GM21423 (cell line): ENCODE measurements around the gene ZNF70.

Experiments
- ATAC-seq: cut with Tn5 transposase; IDR thresholded peaks from one replicate; pipeline ENCODE4 v1.9.1; 2021; ENCODE audit warnings: mild to moderate bottlenecking, moderate library complexity; ENCODE audit not compliant: unreplicated experiment

ZNF70 gene

DNA sequence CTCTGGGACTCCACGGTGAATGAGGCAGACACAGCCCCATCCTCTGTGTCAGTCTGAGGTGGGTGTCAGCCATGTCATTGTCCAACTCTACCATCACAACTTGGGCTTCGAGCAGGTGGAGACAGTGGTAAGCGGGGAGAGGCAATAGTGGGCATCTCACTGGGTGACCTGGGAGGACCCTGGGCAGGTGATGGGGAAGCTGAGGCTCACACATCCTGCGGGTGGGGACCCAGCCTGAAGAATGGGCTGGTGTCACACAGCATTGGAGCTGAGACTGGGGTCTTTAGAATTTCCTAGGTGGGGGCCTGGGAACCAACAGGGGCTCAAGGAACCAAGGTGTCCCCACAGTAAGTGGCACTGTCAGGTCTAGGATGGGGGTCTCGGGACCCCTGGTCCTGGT is 28.8 kb upstream of the ZNF70 start:
- ATAC-seq: no peak

GRCh38 chr22:23779083-23779482 is 28.2 kb upstream of the ZNF70 start:
- ATAC-seq: no peak

GRCh38 chr22:23778577-23778900 is 27.6 kb upstream of the ZNF70 start:
- no peak for ATAC-seq

- ATAC-seq: no peak
These were observed 27.1 kb upstream of the ZNF70 start for GRCh38 chr22:23777776-23778576.

DNA sequence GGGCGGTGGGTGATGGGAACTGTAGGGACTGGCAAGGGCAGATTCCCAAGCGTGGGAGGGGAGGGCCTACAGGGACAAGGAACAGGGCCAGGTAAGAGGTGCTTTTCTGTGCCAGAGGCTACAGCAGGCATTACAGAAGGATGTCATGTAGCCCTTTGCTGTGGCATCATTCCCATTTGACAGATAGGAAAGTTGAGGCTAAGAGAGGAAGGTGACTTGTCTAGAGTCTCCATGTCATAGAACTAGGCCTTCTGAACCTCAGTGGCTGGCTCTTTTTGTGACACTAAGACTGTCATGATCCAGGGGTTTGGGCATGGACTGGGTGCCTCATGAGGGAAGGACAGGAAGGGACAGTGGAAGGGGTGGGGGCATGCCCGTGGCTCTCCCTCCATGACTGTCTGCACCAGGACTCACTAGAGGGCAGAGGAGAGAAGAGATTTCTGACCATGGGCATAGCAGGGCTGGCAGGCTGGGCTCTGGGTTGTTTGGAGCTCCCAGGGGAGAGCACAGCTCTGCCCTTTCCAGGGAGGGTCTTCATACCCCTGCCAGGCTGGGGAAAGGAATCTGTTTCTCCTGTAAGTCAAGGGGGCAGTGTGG is 25.0 kb upstream of the ZNF70 start:
- ATAC-seq: no peak

DNA sequence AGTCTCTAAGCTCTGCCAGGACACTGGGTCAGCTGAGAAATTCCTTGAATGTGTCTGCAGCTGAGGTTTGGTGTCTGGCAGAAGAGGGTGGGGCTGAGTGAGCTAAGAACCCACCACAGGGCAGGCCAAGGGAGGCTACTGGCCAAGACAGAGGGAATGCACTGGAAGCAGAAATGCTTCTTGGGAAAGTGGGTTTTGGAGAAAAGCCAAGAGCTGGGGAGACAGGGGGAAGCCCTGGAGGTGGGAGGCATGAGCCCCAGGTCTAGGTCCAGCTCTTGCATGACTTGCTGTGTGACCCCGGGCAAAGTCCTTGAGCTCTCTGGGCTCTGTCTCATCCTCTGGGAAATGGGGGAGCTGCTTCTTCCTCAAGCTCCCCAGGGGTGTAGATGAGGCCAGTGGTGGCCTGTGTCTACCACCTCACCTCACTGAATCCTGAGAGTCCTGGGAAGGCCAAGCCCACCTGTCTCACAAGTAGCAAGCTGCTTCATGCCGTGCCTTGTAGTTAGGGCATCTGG is 24.1 kb upstream of the ZNF70 start:
- ATAC-seq: no peak

DNA sequence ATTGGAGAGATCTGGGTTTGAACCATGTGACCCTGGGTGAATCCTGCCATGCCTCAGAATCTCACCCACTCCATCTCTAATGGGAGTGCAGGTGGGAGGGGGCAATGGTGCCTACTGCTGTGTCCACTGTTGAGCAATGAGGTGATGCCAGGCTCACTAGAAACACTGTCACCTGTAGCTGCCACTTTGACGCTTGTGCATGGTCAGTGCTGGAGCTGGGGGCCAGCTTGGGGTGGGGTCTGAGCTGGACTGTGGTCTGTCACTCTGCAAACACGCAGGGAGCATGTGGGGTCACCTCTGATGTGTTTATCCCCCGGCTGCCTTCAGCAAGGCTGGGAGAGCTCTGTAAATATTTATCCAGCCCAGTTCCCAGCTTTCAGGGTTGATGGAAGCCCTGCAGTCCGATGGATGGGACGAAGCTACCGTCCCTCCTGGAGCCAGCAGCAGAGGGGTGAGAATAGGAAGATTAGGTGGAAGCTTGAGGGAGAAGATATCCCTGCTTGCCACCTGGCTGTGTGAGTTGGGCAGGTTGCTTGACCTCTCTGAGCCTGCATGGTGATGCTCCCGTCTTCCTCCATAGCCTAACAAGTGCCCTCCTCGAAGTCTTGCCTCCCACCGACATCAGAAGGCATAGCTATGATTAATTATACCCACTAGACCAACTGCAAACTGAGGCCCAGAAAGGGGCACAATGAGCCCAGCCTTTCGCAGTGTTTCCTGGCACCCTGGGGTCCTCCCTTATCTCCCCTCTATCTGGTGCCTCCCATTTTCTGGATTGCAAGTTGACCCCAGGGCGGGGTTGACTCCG is 23.4 kb upstream of the ZNF70 start:
- ATAC-seq: no peak

- ATAC-seq: no peak
These were observed 22.7 kb upstream of the ZNF70 start for GRCh38 chr22:23773483-23774113.

DNA sequence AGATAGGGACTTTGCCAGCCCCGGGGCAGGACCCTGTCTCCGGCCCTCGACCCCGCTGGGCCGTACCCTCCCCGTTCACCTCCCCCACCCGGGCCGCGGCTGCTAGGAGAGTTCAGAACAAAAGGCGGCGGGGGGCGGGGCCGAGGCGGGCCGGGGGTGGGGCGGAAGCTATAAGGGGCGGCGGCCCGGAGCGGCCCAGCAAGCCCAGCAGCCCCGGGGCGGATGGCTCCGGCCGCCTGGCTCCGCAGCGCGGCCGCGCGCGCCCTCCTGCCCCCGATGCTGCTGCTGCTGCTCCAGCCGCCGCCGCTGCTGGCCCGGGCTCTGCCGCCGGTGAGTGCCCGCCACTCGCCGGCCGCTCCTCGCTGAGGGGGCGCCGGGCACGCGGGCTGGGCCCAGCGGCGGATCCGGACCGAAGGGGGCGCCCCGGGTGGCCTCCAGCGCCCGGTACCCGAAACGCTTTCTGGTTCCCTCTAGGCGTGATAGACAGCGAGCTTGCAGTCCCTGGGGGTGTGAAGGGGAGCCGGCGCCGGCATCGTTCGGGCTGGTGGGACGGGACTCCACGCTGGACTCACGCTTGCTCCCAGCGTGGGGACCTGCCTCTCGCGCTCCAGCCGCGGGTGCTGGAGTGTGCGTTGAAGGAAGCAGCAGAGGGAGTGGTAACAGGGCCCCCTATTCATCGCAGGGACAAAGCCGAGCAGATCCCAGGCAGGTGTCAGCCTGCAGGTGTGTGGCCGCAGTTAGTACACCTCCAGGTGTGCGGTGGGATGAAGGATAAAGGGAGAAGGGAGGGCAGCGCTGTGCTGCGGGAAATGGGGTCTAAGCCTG is 21.9 kb upstream of the ZNF70 start, which contains the start of gene MMP11:
Gene MMP11, plus strand, starts transcription at position 201 of the 825 bp plus-strand sequence. Its CDS starts 22 bp downstream, at position 223.
- ATAC-seq: no peak

DNA sequence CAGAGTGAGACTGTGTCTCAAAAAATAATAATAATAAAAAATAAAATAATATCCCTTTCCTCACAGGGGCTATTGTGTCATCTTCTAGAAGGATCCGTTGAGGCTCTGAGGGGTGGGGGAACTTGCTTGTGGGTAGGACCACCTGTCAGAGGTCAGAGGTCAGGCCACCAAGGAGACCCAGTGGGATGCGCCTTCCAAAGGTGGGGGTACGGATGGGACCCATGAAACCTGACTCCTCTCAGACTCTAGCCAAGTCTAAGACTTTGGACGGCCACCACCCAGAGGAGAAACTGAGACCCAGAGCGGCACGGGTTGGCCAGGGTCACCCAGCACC is 21.4 kb upstream of the ZNF70 start:
- ATAC-seq: no peak

- ATAC-seq: no peak
These were observed 18.5 kb upstream of the ZNF70 start for GRCh38 chr22:23769321-23769965.

- peak; percentile 39 for ATAC-seq
These were observed 17.0 kb upstream of the ZNF70 start, which contains the start of gene CHCHD10 for GRCh38 chr22:23767673-23768548. Gene CHCHD10, minus strand, starts transcription at chr22:23767972. Its CDS starts 98 bp downstream, at chr22:23767874.

- no peak for ATAC-seq
These were observed 16.4 kb upstream of the ZNF70 start for GRCh38 chr22:23767303-23767672.

DNA sequence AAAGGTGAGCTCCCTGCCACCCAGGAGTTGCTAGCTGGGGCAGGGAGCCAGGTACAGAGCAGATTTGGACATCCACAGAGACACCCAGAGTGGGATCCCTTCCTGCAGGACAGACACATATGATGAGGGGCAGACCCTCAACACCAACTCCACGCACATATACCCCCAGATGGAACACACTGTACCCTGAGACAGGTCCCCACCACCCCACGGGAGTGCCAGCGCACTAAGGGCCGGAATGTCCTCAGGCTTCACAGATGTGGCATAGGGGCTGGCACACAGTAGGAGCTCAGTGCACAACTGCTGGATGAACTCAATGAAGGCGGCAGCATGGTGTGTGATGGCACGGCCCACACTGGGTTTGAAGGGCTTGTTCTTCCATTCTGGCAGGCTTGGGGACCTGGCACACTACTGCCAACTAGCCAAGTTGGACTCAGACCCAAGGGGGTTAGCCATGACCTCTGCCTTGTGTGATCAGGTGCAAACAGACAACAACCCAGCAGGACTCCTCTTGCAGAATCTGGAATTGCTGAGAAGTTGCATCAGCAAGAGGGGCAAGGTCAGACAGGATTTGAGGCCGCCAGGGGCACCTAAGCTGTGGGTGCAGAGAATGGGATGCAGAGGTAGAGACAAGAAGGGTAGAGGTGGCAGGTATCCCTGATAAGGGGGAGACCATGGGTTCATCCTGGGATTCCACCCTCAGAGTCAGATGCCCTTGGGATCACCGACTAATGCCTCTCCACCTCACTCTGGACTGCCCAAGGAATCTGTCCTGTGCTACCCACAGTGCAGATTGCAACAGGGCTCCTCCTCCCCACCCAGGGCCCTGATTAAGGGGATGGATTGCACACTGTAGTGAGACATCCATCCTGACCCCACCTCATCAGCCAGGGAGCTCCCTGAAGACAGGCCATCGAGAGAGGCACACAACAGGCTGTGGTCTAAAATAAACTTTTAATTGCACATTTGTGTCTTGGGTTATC is 14.3 kb upstream of the ZNF70 start:
- ATAC-seq: no peak

DNA sequence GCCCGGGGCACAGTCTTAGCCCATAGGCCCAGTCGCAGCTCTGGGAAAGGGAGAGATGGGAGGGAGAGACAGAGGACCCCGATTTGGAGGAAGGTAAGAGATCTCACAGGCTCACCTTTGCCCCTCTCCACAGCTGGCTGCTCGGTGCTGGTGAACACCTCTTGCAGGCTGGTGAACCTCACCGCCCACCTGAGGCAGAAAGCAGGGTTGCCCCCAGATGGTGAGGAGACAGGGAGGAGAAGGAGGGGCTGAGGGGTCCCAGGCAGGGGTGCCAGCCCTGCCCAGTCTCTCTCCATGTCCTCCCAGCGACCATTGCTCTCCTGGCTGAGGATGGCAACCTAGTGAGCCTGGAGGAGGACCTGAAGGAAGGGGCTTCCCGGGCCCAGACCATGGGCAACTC is 13.0 kb upstream of the ZNF70 start:
- ATAC-seq: no peak

DNA sequence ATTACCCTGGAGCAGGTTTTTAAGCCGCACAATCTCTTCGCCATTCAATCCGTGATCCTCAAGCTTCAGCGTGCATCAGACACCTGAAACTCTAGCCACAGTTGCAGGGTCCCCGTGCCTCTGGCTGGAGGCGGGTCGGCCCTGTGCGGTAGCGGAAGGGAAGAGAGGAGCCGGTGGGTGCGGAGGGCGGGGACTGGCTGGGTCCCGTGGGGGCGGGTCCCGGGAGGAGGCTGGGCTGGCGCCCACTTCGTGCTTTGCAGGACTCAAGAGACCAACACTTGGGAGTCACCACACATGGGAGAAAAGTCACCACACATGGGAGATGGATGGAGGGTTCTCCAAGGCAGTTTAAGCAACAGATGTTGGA is 12.7 kb upstream of the ZNF70 start:
- ATAC-seq: no peak

DNA sequence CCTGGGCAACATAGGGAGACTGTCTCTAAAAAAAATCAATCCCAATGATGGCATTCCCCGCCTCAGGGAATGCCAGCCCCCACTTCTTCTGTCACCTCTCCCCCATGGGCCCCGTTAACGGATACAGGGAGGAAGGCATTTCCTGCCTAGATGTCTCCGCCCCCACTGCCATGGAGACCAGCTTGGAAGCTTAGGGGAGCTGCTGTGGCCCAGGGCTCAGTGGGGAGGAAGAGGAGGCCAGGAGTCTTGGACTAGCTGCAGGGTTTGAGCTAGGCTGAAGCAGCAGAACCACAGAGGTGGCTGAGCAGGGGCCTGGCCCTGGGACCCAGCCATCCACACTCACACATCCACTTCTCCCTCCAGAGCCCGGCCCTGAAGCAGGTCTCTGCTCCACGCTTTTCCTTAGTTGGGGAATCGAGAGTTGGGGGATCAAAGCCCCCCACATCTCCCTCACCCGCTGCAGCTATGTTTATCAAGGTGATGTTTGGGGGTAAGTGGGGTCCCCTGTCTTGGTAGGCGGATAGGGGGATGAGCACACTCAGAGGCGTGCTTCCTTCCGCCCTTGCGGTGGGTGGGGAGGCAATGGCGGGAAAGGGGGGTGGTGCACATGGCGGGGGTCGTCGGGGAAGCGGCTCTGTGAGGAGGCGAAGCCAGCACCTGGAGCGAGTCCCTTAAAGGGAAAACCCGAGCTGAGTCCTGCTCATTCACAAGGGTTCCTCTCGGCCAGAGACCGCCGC is 12.1 kb upstream of the ZNF70 start, which contains the start of gene C22orf15:
Gene C22orf15, plus strand, starts transcription at position 149 of the 737 bp plus-strand sequence. Its CDS starts 317 bp downstream, at position 466.
- ATAC-seq: no peak
